Gastrocnemius medialis (tissue), 4 donors: ENCODE measurements around the gene COPZ2.

Source experiments
- CTCF ChIP-seq, 5 experiments: fragments of 450-650 bp in 3 of 5; fragments of 200-600 bp in 2 of 5; sonication (generic) in 2 of 5; IDR thresholded peaks in 4 of 5; conservative IDR thresholded peaks in 1 of 5; 1 replicate in 4 of 5; 2 replicates in 1 of 5; pipeline ENCODE4 v1.5.1; 2016 to 2019; ENCODE audit warnings: antibody characterized with exemption in 5 of 5, mild to moderate bottlenecking in 3 of 5, moderate library complexity in 3 of 5
- POLR2A ChIP-seq, 2 donors: fragments of 450-650 bp; IDR thresholded peaks; one replicate each; pipeline ENCODE4 v1.6.1; 2017; ENCODE audit warnings: antibody characterized with exemption in 2 of 2, mild to moderate bottlenecking in 2 of 2, moderate library complexity in 2 of 2

- TF ChIP-seq CTCF (IDR thresholded peaks at IDR 0.05 in 4 of 5, conservative IDR thresholded peaks at IDR 0.05 in 1 of 5) (no peak), POLR2A (IDR thresholded peaks at IDR 0.05) (no peak)
Measured at GRCh38 chr17:47987240-47987835, 50.3 kb downstream of the COPZ2 start.
